Fibroblast of the aortic adventitia (primary cell): ENCODE data around the gene TXN2. TPM values are rescaled to one million over a fixed set of nuclear protein-coding genes. Genes with fewer than 3 reads are reported as not detected.
"Not testable (repeated sequence)": the region's sequence is repeated elsewhere in the genome, so short reads cannot be mapped to it uniquely, and the experiment has no call there.

Experiments used
- DNase-seq: peaks from one replicate; pipeline ENCODE4 v3.0.0-alpha.2; 2010; ENCODE audit warnings: low read depth
- H3K4me3 ChIP-seq: 2 replicates; pipeline ENCODE4 v1.5.1; 2011; ENCODE audit warnings: low read depth, mild to moderate bottlenecking, control low read depth, low read length, moderate library complexity
- total RNA-seq: library from RNA; depleted of rRNA; stranded (reverse); fragments of >200 nt; gene quantifications from 2 replicates; pipeline ENCODE4 v1.2.3, GENCODE V29; 2012; ENCODE audit warnings: low replicate concordance
- TF ChIP-seq, protein P1 (sequence below): IDR thresholded peaks from 2 replicates; pipeline ENCODE4 v1.5.1; 2011; ENCODE audit warnings: mild to moderate bottlenecking, low read length, control low read depth, inconsistent platforms; ENCODE audit not compliant: insufficient read depth

The TXN2 gene, protein sequence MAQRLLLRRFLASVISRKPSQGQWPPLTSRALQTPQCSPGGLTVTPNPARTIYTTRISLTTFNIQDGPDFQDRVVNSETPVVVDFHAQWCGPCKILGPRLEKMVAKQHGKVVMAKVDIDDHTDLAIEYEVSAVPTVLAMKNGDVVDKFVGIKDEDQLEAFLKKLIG
- 38.8 and 74.6 TPM in 2 replicates for total RNA-seq

- H3K4me3 ChIP-seq: peak within 1 kb of the TSS; percentile 87
- TF ChIP-seq, protein P1, sequence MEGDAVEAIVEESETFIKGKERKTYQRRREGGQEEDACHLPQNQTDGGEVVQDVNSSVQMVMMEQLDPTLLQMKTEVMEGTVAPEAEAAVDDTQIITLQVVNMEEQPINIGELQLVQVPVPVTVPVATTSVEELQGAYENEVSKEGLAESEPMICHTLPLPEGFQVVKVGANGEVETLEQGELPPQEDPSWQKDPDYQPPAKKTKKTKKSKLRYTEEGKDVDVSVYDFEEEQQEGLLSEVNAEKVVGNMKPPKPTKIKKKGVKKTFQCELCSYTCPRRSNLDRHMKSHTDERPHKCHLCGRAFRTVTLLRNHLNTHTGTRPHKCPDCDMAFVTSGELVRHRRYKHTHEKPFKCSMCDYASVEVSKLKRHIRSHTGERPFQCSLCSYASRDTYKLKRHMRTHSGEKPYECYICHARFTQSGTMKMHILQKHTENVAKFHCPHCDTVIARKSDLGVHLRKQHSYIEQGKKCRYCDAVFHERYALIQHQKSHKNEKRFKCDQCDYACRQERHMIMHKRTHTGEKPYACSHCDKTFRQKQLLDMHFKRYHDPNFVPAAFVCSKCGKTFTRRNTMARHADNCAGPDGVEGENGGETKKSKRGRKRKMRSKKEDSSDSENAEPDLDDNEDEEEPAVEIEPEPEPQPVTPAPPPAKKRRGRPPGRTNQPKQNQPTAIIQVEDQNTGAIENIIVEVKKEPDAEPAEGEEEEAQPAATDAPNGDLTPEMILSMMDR: no peak
- DNase-seq: peak; percentile 96
Observed at GRCh38 chr22:36481393-36482168, at the start of gene TXN2. Gene TXN2 (minus strand): TSS chr22:36481640. CDS start chr22:36480837, 803 bp downstream.

DNA sequence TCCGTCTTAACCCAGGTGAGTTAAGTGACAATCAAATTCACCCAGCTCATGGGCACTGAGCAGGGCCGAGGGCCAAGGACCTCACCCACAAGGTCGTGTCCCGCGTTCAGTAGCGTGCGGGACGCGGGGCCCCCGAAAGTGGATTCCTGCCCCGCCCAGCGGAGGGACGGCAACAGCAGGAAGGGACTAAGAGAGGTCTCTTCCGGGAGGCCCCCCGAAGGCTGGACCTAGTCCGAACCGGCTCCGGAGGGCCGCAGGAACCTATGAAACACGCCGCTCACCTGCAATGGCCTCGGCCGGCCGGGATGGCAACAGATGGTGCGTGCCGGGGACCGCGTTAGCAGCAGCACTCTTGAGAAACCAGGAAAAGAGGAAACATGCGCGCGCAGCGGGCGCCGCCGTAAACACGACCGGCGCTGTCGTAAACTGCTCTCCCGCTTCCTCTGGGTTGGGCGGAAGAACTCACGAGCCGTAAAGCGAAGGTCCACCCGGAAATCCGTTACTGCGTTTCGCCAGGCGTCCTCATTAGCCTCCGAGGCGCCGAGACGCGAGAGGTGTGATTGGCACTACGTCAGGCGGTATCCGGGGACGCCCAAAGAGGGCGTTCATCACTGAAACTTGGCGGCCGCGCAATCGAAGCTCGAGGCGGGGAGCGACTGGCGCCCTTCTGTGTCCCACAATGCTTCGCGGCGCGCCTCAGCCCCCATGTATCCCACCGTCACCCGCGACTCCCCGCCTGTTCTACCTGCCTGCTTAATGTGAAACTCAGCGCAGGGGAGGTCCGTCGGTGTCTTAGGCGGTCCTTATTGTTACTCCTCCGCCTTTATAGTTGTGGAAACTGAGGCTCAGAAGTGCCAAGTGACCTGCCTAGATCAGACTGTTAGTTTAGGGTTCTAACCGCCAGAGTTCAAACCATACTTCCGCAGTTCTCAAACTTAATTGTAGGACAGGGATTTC is 47.6 kb upstream of the TXN2 start, which contains the start of gene EIF3D:
EIF3D (minus strand) TSS at position 372 of the 957 bp plus-strand sequence. CDS start 3,045 bp downstream, outside the sequence.
- TF ChIP-seq, protein P1: no peak
- DNase-seq: peak; percentile 99

DNA sequence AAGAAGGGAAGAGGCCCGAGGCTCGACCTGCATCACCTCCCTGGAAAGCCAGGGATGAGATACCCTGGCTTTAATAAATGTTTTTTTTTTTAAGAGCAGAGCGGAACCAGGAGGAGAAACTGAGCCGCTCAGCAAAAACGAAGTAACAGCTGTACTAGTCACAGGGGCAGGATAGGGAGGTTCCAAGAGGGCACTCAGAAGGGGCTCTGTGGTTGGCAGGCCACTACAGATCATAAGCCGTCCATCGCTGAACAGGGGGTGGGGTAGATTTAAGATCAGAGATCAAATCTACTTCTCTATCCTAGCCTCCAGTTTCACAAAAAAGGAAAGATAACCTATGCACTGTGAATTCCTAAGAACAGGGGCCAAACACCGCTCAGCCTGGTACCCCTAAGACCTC is 46.9 kb upstream of the TXN2 start:
- DNase-seq: no peak

More for the DNA sequence above, 47.6 kb upstream of the TXN2 start, which contains the start of gene EIF3D:
- peak within 1 kb of the TSS; percentile 90 for H3K4me3 ChIP-seq

GRCh38 chr22:36522662-36523061 is 41.2 kb upstream of the TXN2 start:
- no peak for DNase-seq
- no peak overlapping the region for H3K4me3 ChIP-seq
- TF ChIP-seq, protein P1: no peak

More for the DNA sequence above, 46.9 kb upstream of the TXN2 start:
- TF ChIP-seq, protein P1: no peak
- peak overlapping the region; percentile 90 for H3K4me3 ChIP-seq

- TF ChIP-seq, protein P1: no peak
- no peak for DNase-seq
- no peak overlapping the region for H3K4me3 ChIP-seq
Observed at GRCh38 chr22:36520423-36520822, 39.0 kb upstream of the TXN2 start.

DNA sequence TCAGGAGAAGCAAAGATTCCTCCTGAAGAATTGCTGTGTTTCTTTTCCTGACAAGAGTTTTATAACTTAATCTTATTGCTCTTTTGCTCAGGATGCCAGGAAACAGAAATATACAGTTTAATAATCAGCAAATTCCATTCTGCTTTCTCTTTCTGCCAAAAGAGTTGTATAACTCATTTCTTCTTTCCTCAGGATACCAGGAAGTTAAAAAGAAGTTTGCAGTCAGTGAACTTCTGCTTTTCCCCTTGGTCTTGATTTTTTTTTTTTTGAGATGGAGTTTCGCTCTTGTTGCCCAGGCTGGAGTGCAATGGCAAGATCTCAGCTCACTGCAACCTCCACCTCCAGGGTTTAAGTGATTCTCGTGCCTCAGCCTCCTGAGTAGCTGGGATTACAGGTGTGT is 38.5 kb upstream of the TXN2 start:
- not testable (repeated sequence) for DNase-seq

More for the DNA sequence above, 38.5 kb upstream of the TXN2 start:
- not testable (repeated sequence) for H3K4me3 ChIP-seq
